Non-pigmented ciliary epithelial cell (primary cell): ENCODE results near the gene DNTT.

Experiments
- DNase-seq: peaks from one replicate; pipeline ENCODE4 v3.0.0-alpha.2; 2010; ENCODE audit warnings: low read depth

DNTT gene

DNA sequence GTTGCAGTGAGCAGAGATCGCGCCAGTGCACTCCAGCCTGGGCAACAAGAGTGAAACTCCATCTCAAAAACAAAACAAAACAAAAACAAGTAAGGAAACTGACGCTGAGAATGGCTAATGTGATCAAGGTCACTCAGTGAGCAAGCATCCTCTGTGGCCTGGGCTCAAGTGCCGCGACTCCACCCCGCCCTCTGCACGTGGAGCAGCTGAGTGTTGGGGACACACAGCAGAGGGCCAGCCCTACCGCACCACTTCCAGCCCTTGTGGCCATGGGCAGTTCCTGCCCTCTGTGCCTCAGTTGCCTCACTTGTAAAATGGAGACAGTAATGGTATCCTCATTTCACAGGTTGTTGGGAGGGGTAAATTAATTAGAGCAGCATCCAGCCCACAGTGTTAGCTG lies 75.5 kb downstream of the DNTT start:
- DNase-seq: no peak

DNA sequence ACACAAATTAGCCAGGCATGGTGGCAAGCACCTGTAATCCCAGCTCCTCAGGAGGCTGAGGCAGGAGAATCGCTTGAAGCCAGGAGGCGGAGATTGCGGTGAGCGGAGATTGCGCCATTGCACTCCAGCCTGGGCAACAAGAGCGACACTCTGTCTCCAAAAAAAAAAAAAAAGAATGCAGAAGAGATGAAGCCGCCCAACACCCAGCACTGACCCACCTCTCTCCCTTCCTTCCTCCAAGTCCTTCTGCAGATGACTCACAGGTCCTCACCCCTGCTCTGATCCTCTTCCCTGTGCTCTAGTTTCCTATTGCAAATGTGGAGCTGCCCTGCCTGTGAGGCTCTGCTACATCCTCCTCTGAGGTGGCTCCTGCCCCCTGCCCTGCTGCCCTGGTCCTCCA lies 76.6 kb downstream of the DNTT start:
- DNase-seq: no peak

GRCh38 chr10:96384506-96384905 lies 80.3 kb downstream of the DNTT start:
- DNase-seq: no peak

DNA sequence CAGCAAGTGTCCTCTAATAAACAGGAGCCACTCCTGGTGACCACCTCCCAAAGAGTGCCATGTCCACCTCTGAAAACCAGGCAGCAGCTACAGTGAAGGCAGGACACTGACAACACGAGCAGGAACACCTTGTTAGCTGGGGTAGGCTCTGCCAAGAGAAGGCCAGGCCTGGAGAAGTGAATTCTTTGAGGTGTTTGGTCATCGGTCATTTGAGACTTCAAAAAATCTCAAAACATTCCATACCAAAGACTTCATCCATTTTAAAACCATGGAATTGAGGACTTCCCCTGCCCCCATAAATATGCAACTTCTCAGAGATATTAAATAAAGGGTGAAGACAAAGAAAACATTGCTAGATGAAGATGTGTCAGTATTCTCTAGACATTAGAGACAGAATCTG lies 82.9 kb downstream of the DNTT start:
- no peak for DNase-seq

- no peak for DNase-seq
Observed at GRCh38 chr10:96387601-96388000, 83.4 kb downstream of the DNTT start.
